Mucosa of gallbladder (tissue), 1 donor: ENCODE data around the gene SPARC. TPM values are rescaled to one million over a fixed set of nuclear protein-coding genes. Genes with fewer than 3 reads are reported as not detected.

Experiments
- DNase-seq: peaks from one replicate; pipeline ENCODE4 v3.0.0-alpha.2; 2020; ENCODE audit warnings: low spot score
- total RNA-seq: library from RNA; stranded (reverse); gene quantifications from one replicate; pipeline ENCODE4 v1.2.1, GENCODE V29; 2021
- donor health status: DM: no; HTN: no; CAD: no.

Gene SPARC
- total RNA-seq, 1 donor from 2014 or later: 985 TPM

DNA sequence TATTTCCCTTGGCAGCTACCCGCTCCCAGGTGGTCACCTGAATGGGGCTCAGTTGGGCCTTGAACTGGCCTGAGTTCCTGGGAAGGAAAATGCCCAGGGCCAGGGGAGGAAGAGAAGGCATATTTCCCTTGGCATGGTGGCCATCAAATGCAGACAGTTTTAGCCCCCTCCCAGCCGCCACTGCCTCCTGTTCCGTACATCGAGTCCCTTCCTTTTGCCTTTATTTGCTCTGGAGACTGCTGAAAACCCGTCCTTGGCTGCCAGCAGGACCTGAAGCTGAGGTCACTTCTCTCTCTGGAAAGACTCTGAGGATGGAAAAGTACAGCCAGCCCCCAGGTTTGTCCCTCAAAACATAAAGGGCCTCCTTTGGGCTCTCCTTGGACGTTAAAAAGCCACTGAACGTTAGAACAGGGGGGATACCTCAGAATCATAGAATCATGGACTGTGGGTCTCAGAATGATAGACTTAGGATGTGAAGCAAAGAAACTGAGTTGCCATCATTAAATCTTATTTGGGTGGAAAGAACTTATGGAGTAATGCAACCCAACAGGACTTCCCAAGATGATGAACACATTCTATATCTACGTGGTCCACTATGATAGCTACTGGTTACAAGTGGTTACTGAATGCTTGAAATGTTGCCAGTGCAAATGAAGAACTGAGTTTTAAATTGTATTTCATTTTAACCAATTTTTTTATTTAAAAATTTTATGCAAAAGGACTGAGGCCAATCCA is 7.1 kb downstream of the SPARC start:
- no peak for DNase-seq

DNA sequence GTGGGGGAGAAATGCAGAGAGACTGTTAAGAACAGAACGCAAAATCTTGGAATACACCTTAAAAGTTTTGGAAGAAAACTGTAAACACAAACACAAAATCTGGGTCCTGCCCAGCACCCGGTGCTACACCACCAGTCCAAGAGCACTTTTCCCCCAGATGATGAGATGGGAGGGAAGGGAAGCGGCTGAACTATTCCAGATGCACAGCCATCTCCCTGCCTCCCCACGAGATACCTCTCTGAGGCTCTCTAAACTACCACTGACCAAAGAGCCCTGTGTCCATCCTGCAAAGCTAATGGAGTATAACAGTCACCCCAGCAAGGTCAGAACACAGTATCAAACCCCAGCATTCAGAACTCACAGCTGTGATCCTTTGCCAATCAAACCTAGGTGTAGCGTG is 8.0 kb downstream of the SPARC start:
- DNase-seq: no peak

DNA sequence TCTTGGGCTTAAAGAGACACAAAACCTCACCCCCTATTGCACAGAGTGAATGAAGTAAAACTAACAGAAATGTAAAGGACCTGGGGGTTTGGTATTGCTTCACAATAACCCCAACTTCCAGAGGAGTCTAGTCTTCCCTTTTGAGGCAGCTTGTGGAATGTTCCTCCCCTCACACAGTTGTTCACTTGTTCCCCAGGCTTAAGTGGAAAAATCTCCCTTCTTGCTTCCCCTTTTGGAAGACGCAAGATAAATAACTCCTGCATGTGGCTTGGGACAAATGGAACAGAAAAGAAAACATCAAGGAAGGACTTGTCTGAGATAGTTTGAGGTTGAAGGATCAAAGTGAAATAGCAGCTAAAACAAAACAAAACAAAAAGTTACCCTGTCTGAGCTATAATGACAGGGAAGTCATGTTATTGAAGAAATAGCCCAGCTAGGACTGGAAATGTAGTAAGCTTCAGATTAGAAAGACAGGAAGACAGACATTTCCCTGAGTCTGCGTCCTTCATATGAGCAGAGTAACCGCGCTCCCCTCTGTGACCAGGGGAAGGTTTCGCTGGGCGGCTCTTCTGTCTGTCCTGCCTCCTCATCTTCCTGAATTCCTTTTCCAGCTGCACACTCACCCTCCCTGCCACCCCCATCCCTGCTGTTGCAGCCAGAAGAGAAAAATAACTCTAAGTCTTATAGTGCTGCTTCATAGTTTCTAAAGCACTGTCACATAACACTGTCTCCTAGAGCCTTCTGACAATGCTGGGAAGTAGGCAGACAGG is 8.8 kb downstream of the SPARC start:
- no peak for DNase-seq

DNA sequence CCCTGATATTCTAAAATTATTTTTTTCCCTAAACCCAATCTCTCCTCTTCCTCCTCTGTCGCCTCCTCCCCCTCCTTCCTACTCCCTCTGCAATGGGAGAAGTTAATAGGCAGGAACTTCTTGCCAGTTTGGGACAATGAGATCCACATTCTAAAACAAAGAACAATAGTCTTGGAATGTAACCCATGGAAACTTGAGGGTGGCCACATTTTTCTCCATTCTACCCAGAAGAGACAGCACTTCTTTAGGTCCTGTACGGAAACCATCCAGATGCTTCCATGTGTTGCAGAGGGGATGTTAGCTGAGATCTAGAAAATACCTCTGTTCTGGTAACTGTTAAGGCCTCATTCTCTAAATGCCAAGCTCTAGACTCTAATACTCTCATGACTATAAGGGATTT is 10.0 kb downstream of the SPARC start:
- DNase-seq: no peak

DNA sequence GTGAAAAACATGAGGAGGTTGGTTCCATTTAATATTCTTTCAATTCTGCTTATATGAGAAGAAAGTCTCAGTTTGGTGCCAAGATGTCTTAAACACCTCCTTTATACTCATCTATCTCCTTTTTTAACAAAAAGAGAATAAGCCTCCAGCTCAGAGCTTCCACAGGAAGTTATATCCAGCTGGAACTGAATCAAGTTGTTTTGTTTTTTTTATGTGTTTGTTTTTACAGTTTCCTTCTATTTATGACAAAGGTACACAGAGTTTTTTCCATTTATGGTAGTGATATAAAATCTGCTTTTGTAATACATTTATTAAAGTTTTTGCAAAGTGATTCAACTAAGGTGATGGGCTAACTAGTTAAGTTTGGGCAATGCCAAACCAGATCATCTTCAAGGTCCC is 10.4 kb downstream of the SPARC start:
- no peak for DNase-seq

DNA sequence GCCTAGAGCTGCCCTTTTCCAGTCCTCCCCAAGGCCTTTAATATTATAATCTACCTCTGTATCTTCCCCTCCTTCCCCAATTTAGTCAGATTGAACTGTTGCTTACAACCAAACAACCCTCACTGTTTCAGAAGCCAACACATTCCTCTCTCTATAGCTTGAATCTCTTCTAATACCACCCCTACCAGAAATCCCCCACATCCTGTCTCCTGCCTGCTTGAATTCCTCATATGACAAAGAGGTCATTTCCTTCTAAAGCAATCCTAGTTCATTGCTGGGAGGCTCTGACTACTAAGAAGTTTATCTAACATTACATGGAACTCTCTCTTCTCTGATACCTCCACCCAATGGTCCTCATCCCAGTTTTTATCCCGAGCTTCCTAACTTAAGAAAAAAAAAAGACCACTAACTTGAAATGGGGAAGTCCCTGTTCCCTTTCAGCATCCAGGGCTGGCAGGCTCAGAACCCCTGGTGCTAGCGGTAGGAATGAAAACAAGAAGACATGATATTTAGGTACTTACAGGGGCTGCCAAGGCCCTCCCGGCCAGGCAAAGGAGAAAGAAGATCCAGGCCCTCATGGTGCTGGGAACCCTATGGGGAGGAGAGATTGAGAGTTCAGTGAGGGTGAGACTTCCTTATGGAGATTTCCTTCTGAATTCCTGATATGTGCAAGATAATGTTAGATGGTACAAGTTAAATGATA is 11.0 kb downstream of the SPARC start:
- DNase-seq: no peak

DNA sequence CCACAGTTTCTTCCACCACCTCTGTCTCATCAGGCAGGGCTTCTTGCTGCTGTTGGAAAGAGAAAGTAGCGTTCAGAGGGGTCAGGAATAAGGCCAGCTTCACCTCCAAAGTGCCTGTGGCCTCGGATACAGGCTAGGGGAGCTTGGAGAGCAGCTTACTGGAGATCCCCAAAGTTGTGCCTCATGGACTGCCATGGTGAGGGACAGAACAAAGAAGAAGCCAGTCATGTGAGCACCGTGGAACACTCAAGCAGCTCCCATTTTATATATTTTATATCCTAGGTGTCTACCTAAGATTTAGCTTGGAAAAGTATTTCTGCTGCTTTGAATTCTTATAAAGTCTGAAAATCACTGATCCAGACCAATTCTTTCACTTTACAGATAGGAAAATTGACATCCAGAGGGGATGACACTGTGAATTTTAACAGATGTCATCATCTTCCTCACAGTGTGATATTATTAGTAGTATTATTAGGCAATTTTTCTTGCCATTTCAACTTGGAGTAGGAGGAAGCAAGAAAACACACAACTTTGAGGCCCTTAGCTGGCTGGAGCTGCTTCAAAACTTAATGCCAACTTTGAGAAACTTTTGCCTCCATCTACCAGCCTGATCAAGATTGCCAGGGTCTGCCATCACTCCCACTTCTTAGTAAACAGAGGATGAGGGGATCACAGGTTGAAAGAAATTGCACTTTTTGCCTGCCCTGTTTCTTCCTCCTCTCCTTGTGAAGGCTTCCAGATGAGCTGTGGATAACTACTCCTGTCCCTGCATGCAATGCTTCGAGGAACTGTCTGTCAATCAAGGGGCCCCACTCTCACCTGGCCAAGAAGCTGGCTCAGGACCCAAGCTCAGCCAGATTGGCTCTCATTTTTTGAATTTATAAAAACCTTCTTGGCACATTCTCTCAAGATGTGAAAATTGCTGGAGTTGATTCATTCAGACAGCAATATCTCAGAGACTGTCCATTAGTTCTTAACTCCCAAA is 11.8 kb downstream of the SPARC start:
- no peak for DNase-seq

DNA sequence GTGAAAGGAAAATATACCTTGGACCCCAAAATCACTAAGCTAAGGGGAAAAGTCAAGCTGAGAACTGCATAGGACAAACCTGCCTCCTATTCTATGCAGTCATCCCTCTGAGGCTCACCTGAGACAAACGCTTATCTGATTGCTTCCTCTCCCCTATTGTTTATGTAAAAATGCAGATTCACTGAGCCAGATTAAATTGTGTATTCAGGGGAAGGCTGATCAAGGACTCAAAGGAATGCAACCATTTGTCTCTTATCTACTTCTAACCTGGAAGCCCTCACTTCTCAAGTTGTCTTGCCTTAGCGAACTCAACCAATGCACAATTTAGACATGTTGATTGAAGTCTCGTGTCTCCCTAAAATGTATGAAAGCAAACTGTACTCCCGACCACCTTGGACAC is 13.3 kb downstream of the SPARC start:
- no peak for DNase-seq

DNA sequence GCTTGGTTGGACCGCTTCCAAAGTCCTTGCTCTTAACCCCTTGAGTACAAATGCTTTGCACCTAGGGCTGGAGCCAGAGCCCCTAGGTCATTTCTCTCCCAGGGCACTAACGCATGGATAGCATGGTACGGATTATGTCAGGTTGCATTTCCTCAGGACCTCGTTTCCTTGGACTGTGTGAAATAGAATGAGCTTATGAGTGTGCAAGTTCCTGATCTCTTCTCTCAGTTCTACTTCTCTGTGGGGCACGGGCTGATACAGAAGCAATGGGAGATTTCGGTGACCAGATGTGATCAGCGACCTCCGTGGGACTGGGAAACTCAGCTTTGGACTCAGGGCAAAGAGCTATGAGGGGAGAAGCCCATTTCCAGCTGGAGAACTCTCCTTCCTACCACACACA is 14.2 kb downstream of the SPARC start:
- DNase-seq: no peak

DNA sequence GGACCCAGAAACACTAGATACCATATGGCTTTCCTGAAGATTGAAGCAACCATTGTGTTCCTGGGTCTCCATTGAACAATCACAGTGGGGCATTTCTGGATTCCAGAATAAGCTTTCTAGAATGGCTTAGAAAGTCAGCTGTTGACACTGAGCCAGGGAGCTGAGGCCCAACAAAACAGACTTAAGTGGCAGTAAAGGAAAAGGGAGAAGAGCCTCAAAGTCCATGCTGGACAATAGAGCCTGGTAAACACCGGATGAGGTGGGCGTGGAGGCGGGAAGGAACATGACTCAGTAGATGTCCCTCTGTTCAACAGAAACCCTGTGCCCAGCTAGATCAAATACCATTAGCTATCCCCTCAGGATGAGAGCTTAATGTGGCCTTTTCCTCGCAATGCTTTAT is 14.8 kb downstream of the SPARC start:
- peak; percentile 35 for DNase-seq

DNA sequence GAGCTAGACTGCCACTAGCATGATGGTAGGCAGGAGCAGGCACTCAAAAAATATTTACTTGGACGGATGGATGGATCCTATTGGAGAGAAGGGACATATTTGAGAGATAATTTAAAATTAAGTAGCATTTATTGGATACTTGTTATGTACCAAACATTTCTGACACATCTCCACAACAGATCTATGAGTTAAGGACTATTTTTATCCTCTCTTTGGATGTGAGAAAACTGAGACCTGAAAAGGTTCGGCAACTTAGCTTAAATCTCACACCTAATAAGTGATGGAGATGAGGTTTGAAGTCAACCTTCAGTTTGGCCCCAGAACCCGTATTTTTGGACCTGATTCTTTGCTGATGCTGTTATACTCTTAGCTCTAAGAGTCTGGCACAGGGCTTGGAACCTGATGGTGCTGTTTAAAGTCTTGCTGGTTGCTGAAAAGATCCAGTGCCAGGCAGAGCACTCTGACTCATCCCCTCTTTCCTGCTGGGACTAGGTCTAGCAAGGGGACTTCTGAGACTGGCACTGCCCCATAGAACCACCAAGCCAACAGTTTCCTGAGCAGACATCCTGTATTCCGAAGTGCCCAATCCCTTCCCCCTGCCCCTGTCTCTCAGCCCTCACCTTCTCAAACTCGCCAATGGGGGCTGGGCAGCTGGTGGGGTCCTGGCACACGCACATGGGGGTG is 15.6 kb downstream of the SPARC start:
- peak; percentile 33 for DNase-seq

DNA sequence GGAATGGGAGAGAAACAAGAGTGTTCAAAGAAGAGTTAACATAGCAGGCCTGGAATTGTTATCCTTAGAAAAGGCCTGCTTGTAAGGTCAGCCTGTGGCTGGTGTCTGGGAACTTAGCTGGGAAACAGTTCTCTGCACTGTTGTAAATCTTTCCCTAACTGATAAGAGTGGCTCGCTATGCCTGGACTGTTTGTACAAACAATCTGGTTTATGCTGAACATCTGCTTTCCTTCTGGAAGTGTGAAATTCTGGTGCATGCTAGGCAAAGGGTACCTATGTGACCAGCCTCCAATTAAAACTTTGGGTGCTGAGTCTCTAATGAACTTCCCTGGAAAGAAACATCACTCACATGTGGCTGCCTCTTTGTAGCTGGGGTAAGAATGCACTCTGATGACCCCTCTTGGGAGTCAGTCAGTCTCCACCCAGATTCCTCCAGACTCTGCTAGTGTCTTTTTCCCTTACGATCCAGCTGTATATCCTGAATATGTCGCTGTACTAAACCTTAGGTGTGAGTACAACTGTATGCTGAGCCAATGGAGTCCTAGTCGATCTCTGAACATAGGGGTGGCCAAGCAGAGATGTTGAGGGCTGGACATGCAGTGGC is 16.5 kb downstream of the SPARC start:
- DNase-seq: peak; percentile 30

DNA sequence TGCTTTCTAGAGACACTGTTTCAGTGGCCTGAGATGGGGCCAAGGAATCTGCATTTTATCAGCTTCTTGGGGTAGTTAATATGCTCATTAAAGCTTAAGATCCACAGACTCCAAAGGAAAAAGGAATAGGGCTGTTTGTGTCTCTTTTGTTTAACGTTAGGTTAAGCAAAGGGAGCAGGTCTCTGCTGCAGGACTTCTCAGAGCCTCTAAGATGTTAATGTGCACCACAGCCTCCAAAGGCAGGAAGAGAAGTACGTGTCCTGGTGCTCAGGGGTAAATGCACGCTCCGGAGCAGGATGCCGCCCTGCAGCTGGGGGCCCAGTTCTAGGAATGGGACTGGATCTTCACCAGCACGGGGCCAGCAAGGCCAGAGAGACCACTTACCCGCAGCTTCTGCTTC is 19.6 kb downstream of the SPARC start:
- DNase-seq: no peak

DNA sequence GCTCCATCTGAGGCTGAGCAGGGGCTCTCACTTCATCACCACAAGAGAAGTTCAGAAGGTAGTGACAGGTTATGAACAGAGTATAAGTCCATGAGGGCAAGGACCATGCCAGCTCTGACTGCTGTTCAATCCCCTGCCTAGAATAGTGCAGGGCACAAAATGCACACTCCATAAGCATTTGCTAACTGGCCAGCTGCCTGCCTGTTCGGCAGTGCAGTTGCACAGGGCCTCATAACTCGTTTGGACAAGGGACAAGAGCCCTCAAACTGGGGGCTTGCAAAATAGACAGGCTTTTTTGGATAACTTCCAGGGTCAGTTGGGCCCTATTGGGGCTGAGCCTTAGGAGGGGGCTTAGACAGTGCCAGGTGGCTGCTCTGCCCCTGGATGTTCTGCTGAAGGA is 21.1 kb downstream of the SPARC start:
- no peak for DNase-seq

DNA sequence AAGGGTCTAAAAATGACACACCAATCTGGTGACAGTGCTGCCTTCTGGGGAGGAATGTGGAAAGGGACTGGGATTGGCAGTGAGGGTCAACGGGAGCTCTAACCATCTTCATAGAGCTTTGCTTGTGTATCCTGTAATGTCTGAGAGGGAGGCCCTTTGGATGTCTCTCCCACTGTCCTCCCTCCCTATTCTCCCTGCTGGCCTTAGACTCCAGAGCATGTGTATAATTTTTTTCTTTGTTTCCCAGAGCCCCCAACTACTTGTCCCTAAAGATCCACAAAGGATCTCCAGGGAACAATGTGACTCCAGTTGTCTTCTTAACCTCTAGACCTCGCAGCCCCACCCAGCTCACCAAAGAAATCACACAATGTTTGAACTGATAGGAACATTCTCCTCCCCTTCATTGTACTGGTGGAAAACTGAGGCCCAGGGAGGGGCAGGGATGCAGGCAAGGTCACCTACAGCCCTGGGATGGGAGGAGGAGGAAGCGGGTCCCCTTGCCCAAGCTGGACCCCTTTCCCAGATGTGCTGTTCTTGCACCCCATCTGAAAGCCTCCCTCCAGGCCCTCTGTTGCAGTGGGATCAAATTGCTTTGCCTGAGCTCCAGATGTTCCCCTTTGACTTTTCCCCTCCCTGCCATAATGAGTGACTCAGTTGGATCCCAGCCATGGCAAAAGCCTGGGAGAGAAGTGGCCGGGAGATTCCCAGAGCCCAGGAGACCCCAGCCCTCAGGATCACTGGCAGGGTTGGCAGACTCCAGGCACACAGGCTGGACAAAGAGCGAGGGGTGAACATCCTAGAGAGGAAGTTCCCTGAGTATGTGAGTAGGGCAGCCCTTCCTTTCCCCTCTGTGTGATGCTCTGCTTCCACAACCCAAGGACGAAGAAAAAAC is 21.8 kb downstream of the SPARC start:
- no peak for DNase-seq

DNA sequence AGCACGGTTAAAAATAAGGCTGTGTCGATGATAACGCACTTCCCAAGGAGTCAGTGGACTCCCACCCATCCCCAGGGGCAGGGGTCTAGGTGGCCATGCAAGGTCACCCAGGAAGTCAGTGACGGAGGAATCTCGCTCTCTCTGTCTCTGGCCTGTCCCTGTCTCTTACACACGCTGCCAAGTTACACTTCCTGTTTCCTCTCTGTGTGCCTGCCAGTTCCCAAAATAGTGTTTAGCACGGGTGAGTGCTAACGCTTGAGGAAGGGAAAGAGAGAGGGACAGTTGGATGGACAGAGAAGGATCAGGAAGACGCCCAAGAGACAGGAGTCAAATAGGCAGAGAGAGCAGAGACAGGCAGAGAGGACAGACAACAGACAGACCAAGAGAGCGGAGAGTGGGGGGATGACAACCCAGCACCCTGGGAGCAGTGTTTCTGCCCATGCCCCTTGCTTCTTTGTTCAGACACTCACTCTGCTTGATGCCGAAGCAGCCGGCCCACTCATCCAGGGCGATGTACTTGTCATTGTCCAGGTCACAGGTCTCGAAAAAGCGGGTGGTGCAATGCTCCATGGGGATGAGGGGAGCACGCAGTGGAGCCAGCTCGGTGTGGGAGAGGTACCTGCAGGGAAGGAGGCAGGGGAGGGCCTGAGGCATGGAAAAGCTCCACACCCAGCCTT is 23.0 kb downstream of the SPARC start:
- peak; percentile 40 for DNase-seq

DNA sequence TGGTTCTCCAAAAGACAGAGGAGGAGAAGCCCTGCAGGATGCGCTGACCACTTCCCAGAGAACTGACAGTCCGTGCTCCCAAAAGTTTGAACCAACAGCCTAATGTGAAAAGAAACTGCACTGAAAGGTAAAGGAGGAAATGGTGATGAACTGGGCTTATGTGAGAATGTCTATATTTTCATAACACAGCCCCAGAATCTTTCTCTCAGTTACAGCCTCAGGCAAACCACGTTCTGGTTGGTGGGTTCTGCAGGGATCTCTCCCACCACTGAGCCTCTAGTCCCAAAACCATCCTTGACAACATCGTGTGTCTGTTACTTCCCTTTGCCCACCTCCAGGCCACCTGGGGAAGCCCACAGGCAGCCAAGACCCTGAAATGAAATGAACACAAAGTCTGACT is 23.9 kb downstream of the SPARC start:
- no peak for DNase-seq

DNA sequence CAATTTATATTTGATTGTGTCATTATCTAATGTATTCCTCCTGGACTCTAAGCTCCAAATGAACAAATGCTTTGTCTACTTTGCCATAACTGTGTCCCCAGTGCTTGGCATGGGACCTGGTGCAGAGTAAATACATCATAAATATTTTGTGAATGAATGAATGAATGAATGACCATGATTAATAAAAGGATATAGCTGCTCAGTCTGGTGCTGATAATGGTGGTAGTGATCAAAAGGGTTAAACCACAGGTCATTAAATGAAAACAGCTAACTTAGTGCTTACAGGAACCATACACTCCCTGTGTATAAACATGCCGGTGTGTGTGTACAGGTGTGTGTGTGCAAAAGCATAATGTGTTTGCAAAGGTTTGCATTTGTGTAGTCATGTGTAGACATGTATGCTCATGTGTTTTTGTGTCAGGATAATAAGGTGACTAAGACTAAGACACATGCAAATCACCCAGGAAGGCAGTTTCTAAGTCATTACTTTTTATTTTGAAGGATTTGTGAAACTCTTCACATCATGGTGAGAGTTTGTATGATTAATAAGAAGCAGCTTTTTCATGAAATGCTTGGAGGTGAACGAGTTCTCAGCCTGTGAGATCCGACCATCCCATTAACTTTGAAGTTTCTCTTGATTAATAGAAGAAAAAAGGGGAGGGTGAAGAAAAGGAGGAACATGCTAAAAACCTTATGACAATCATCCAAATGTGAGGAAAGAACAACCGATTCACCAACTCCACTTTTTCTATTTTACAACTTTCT is 24.6 kb downstream of the SPARC start:
- DNase-seq: no peak
